ENCODE measurements around the gene CUL9. TPM values are rescaled to one million over a fixed set of nuclear protein-coding genes. Genes with fewer than 3 reads are reported as not detected.

The CUL9 gene
- total and polyA plus RNA-seq, 4 donors = 6.5 to 21.8 (median 7.5) TPM

DNA sequence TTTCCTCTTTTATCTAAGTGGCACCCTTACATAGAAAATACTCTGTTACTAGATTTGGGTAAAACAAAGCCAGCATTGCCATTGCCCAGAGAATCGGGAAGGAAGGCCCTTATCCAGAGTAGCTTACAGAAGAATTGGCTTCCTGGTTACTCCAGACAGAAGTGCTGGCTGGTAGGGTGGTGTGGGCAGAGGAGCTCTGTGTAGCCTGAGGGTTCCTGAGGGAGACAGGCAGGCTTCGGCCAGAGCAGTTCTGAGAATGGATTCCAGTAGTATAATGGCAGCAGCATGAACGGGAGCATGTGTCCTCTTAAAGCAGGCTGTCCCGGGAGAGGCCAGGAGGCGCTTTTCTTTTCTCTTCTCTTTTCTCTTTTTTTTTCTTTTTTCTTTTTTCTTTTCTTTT is 11.9 kb downstream of the CUL9 start:
- Histone ChIP-seq H3K27ac (ENCODE audit: low read depth in 1 of 2, low read length in 2 of 2) (no peak overlapping the region), H3K27me3 (ENCODE audit: control insufficient read depth in 4 of 4, insufficient read depth in 4 of 4, low read length in 3 of 4) (no peaks in the 10 kb centered on the region), H3K9ac (ENCODE audit: low read depth in 1 of 2, low read length in 2 of 2) (no peak overlapping the region), H3K4me1 (ENCODE audit: control insufficient read depth in 4 of 4, insufficient read depth in 4 of 4, low read length in 3 of 4) (no peaks in the 10 kb centered on the region), H3K4me3 (ENCODE audit: low read depth in 1 of 3, low read length in 3 of 3) (no peak overlapping the region), H3K36me3 (ENCODE audit: control insufficient read depth in 4 of 4, insufficient read depth in 3 of 4, low read depth in 1 of 4, low read length in 3 of 4) (peaks cover 8 to 32% (median 19%) of the 10 kb centered on the region in 4 donors), H3K9me3 (ENCODE audit: control insufficient read depth in 4 of 4, low read length in 3 of 4) (no peaks in the 10 kb centered on the region)
- no peak for TF ChIP-seq SP1 (IDR thresholded peaks at IDR 0.05)
- TF ChIP-seq, protein P1, sequence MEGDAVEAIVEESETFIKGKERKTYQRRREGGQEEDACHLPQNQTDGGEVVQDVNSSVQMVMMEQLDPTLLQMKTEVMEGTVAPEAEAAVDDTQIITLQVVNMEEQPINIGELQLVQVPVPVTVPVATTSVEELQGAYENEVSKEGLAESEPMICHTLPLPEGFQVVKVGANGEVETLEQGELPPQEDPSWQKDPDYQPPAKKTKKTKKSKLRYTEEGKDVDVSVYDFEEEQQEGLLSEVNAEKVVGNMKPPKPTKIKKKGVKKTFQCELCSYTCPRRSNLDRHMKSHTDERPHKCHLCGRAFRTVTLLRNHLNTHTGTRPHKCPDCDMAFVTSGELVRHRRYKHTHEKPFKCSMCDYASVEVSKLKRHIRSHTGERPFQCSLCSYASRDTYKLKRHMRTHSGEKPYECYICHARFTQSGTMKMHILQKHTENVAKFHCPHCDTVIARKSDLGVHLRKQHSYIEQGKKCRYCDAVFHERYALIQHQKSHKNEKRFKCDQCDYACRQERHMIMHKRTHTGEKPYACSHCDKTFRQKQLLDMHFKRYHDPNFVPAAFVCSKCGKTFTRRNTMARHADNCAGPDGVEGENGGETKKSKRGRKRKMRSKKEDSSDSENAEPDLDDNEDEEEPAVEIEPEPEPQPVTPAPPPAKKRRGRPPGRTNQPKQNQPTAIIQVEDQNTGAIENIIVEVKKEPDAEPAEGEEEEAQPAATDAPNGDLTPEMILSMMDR (IDR thresholded peaks at IDR 0.05; ENCODE audit: low read depth, low read length, missing input control) = no peak
- TF ChIP-seq HNF4A (conservative IDR thresholded peaks at IDR 0.05) = no peak
- no peak for TF ChIP-seq NR2F2 (IDR thresholded peaks at IDR 0.05)
- no peak for TF ChIP-seq RAD21 (IDR thresholded peaks at IDR 0.05)
- 95% methylated on average over 5 of the region's 5 CpGs for WGBS
- DNase-seq (ENCODE audit: low spot score) = no peak

DNA sequence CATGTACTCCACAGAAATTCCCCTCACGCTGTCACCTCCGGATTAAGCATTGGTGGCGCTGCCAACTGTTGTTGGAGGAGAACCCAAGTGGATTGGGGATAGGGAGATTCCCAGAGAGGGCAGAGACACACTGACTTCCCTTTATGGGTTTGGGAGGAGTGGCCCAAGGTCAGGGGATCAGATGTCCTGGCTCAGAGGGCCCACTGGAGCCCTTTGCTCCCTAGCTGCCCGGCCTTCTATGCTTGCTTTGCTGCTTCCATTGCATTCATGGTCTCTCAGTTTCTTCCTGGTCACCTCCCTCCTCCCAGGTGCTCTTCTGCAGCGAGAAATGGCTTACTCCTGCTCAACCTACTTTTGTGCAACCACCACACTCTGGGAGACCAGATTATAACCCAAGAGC is 14.3 kb downstream of the CUL9 start:
- H3K9me3 ChIP-seq (ENCODE audit: control insufficient read depth in 4 of 4, low read length in 3 of 4) = no peaks in the 10 kb centered on the region
- no peak overlapping the region for H3K4me3 ChIP-seq (ENCODE audit: low read depth in 1 of 3, low read length in 3 of 3)
- peaks cover 8 to 51% (median 29%) of the 10 kb centered on the region in 4 donors for H3K36me3 ChIP-seq (ENCODE audit: control insufficient read depth in 4 of 4, insufficient read depth in 3 of 4, low read depth in 1 of 4, low read length in 3 of 4)
- TF ChIP-seq FOXA1 (IDR thresholded peaks at IDR 0.05) = no peak
- H3K4me1 ChIP-seq (ENCODE audit: control insufficient read depth in 4 of 4, insufficient read depth in 4 of 4, low read length in 3 of 4) = no peaks in the 10 kb centered on the region
- 84% methylated on average over 5 of the region's 5 CpGs for WGBS
- no peak overlapping the region for H3K27ac ChIP-seq (ENCODE audit: low read depth in 1 of 2, low read length in 2 of 2)
- H3K9ac ChIP-seq (ENCODE audit: low read depth in 1 of 2, low read length in 2 of 2) = no peak overlapping the region
- H3K27me3 ChIP-seq (ENCODE audit: control insufficient read depth in 4 of 4, insufficient read depth in 4 of 4, low read length in 3 of 4) = no peaks in the 10 kb centered on the region
- DNase-seq (ENCODE audit: low spot score) = no peak

- Histone ChIP-seq H3K9ac (ENCODE audit: low read depth in 1 of 2, low read length in 2 of 2) (no peak overlapping the region), H3K36me3 (ENCODE audit: control insufficient read depth in 4 of 4, insufficient read depth in 3 of 4, low read depth in 1 of 4, low read length in 3 of 4) (peaks cover 4 to 50% (median 28%) of the 10 kb centered on the region in 4 donors), H3K27me3 (ENCODE audit: control insufficient read depth in 4 of 4, insufficient read depth in 4 of 4, low read length in 3 of 4) (no peaks in the 10 kb centered on the region), H3K4me3 (ENCODE audit: low read depth in 1 of 3, low read length in 3 of 3) (no peak overlapping the region), H3K9me3 (ENCODE audit: control insufficient read depth in 4 of 4, low read length in 3 of 4) (no peaks in the 10 kb centered on the region), H3K4me1 (ENCODE audit: control insufficient read depth in 4 of 4, insufficient read depth in 4 of 4, low read length in 3 of 4) (no peaks in the 10 kb centered on the region), H3K27ac (ENCODE audit: low read depth in 1 of 2, low read length in 2 of 2) (no peak overlapping the region)
- TF ChIP-seq RXRA (IDR thresholded peaks at IDR 0.05) (no peak), ZBTB33 (IDR thresholded peaks at IDR 0.05) (no peak), FOXA2 (IDR thresholded peaks at IDR 0.05) (no peak), RAD21 (IDR thresholded peaks at IDR 0.05) (no peak), NR2F2 (IDR thresholded peaks at IDR 0.05) (no peak), HNF4A (conservative IDR thresholded peaks at IDR 0.05) (no peak), MAX (IDR thresholded peaks at IDR 0.05) (no peak), HNF4G (IDR thresholded peaks at IDR 0.05) (no peak), FOXA1 (IDR thresholded peaks at IDR 0.05) (no peak), EGR1 (IDR thresholded peaks at IDR 0.05; ENCODE audit: low read depth in 2 of 2) (no peak), TAF1 (conservative IDR thresholded peaks at IDR 0.05) (no peak)
- TF ChIP-seq, protein P2, sequence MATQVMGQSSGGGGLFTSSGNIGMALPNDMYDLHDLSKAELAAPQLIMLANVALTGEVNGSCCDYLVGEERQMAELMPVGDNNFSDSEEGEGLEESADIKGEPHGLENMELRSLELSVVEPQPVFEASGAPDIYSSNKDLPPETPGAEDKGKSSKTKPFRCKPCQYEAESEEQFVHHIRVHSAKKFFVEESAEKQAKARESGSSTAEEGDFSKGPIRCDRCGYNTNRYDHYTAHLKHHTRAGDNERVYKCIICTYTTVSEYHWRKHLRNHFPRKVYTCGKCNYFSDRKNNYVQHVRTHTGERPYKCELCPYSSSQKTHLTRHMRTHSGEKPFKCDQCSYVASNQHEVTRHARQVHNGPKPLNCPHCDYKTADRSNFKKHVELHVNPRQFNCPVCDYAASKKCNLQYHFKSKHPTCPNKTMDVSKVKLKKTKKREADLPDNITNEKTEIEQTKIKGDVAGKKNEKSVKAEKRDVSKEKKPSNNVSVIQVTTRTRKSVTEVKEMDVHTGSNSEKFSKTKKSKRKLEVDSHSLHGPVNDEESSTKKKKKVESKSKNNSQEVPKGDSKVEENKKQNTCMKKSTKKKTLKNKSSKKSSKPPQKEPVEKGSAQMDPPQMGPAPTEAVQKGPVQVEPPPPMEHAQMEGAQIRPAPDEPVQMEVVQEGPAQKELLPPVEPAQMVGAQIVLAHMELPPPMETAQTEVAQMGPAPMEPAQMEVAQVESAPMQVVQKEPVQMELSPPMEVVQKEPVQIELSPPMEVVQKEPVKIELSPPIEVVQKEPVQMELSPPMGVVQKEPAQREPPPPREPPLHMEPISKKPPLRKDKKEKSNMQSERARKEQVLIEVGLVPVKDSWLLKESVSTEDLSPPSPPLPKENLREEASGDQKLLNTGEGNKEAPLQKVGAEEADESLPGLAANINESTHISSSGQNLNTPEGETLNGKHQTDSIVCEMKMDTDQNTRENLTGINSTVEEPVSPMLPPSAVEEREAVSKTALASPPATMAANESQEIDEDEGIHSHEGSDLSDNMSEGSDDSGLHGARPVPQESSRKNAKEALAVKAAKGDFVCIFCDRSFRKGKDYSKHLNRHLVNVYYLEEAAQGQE (IDR thresholded peaks at IDR 0.05) = no peak
- TF ChIP-seq, protein P1 (IDR thresholded peaks at IDR 0.05; ENCODE audit: low read depth, low read length, missing input control) = no peak
- WGBS = 96% methylated on average over 6 of the region's 6 CpGs
- no peak for DNase-seq (ENCODE audit: low spot score)
These were observed 17.9 kb downstream of the CUL9 start for GRCh38 chr6:43199912-43200311.
